H1 (cell line): ENCODE results near the gene GLRA2. TPM values are rescaled to one million over a fixed set of nuclear protein-coding genes. Genes with fewer than 3 reads are reported as not detected.

ENCODE experiments used
- CTCF ChIA-PET: fragments of 300-600 bp; sonication (Branson Sonifier 250); formaldehyde crosslinking; loops from one replicate; lab custom pipeline; 2021; ENCODE audit not compliant: partially characterized antibody; lab: Charles Lee
- POLR2A ChIA-PET: fragments of 300-600 bp; sonication (Branson Sonifier 250); formaldehyde crosslinking; loops from one replicate; lab custom pipeline; 2021; ENCODE audit warnings: inconsistent platforms; ENCODE audit not compliant: partially characterized antibody; lab: Charles Lee
- DNase-seq, 2 experiments: peaks; one replicate each; pipeline versions ENCODE4 v3.0.0 to v3.0.0-alpha.2; 2010 to 2022; ENCODE audit warnings: low spot score in 2 of 2, low read depth in 1 of 2, mixed read lengths in 1 of 2
- FAIRE-seq: peaks from 2 replicates; lab custom pipeline; 2011; peaks lifted over from hg19 to GRCh38; lab: Jason Lieb, UNC
- H2AFZ ChIP-seq: 2 replicates; pipeline ENCODE4 v1.8.1; 2012; ENCODE audit warnings: low read length, inconsistent platforms
- H2AK5ac ChIP-seq: 2 replicates; pipeline ENCODE4 v1.6.1; 2013; ENCODE audit warnings: low read depth, low read length
- H2BK120ac ChIP-seq: replicated peaks from 2 replicates; pipeline ENCODE3; 2013; ENCODE audit warnings: low read depth, low read length, inconsistent platforms
- H2BK12ac ChIP-seq: 2 replicates; pipeline ENCODE4 v1.6.1; 2013; ENCODE audit warnings: low read depth, low read length
- H2BK15ac ChIP-seq: 2 replicates; pipeline ENCODE4 v1.6.1; 2013; ENCODE audit warnings: low read length
- H2BK20ac ChIP-seq: 2 replicates; pipeline ENCODE4 v1.6.1; 2013; ENCODE audit warnings: low read length
- H2BK5ac ChIP-seq: 2 replicates; pipeline ENCODE4 v1.6.1; 2013; ENCODE audit warnings: low read depth, low read length
- H3K14ac ChIP-seq: 2 replicates; pipeline ENCODE4 v1.6.1; 2013; ENCODE audit warnings: inconsistent platforms; ENCODE audit not compliant: insufficient read length
- H3K18ac ChIP-seq: 2 replicates; pipeline ENCODE4 v1.6.1; 2013; ENCODE audit warnings: low read length; ENCODE audit errors: extremely low read depth
- H3K23ac ChIP-seq: 2 replicates; pipeline ENCODE4 v1.6.1; 2013; ENCODE audit warnings: inconsistent platforms; ENCODE audit not compliant: insufficient read length
- H3K23me2 ChIP-seq: 2 replicates; pipeline ENCODE4 v1.6.1; 2013; ENCODE audit warnings: low read depth, low read length
- H3K27ac ChIP-seq: 2 replicates; pipeline ENCODE4 v1.6.1; 2011; ENCODE audit warnings: low read depth, low read length, inconsistent platforms
- H3K27me3 ChIP-seq, 4 experiments: replicated peaks in 1 of 4; 1 replicate in 1 of 4; 2 replicates in 3 of 4; pipeline versions ENCODE4 v1.6.1 to v1.8.1; 2011 to 2013; ENCODE audit warnings: low read length in 3 of 4, mild to moderate bottlenecking in 3 of 4, inconsistent platforms in 2 of 4, mixed read lengths in 2 of 4, moderate library complexity in 1 of 4; ENCODE audit not compliant: control insufficient read depth in 3 of 4, insufficient read depth in 3 of 4; ENCODE audit errors: extremely low read depth in 1 of 4
- H3K36me3 ChIP-seq, 4 experiments: 2 replicates each; pipeline versions ENCODE4 v1.6.1 to v1.8.1; 2011 to 2013; ENCODE audit warnings: mild to moderate bottlenecking in 4 of 4, low read length in 3 of 4, moderate library complexity in 2 of 4, control low read depth in 1 of 4, inconsistent platforms in 1 of 4; ENCODE audit not compliant: insufficient read depth in 4 of 4, control insufficient read depth in 2 of 4
- H3K4ac ChIP-seq: replicated peaks from 2 replicates; pipeline ENCODE3; 2013; ENCODE audit warnings: low read length, low read depth, mixed read lengths, inconsistent platforms; ENCODE audit not compliant: insufficient read length
- H3K4me1 ChIP-seq, 4 experiments: replicated peaks in 1 of 4; 1 replicate in 1 of 4; 2 replicates in 3 of 4; pipeline versions ENCODE4 v1.6.1 to v1.8.1; 2011 to 2013; ENCODE audit warnings: low read length in 3 of 4, inconsistent platforms in 2 of 4, mixed read lengths in 1 of 4; ENCODE audit not compliant: insufficient read depth in 4 of 4, control insufficient read depth in 3 of 4
- H3K4me2 ChIP-seq, 2 experiments: 2 replicates each; pipeline versions ENCODE4 v1.6.1 to v1.8.1; 2011 to 2013; ENCODE audit warnings: low read depth in 2 of 2, low read length in 2 of 2, control low read depth in 1 of 2, inconsistent platforms in 1 of 2, mild to moderate bottlenecking in 1 of 2; ENCODE audit not compliant: insufficient read depth in 1 of 2
- H3K4me3 ChIP-seq, 4 experiments: fragments of 200-600, 300-600 bp in 1 of 4; sonication (generic), shearing (Covaris generic), sonication (Bioruptor Twin) in 1 of 4; 2 replicates each; pipeline versions ENCODE4 v1.5.1 to v1.8.1; 2011 to 2016; ENCODE audit warnings: low read length in 4 of 4, low read depth in 3 of 4, control low read depth in 2 of 4, inconsistent platforms in 2 of 4, mild to moderate bottlenecking in 2 of 4, mixed read lengths in 1 of 4, moderate library complexity in 1 of 4; ENCODE audit not compliant: insufficient read depth in 2 of 4; ENCODE audit errors: extremely low read depth in 1 of 4
- H3K56ac ChIP-seq: replicated peaks from 2 replicates; pipeline ENCODE3; 2013; ENCODE audit warnings: low read depth, mild to moderate bottlenecking, mixed read lengths, low read length, inconsistent platforms; ENCODE audit not compliant: insufficient read length
- H3K79me1 ChIP-seq: 2 replicates; pipeline ENCODE4 v1.6.1; 2013; ENCODE audit warnings: low read depth, low read length, control low read depth
- H3K79me2 ChIP-seq, 2 experiments: 2 replicates each; pipeline versions ENCODE4 v1.6.1 to v1.8.1; 2012 to 2013; ENCODE audit warnings: low read length in 2 of 2, mild to moderate bottlenecking in 2 of 2, inconsistent platforms in 1 of 2; ENCODE audit not compliant: insufficient read depth in 2 of 2, control insufficient read depth in 1 of 2
- H3K9ac ChIP-seq, 4 experiments: replicated peaks in 1 of 4; 1 replicate in 1 of 4; 2 replicates in 3 of 4; pipeline versions ENCODE4 v1.6.1 to v1.8.1; 2011 to 2013; ENCODE audit warnings: low read depth in 3 of 4, low read length in 3 of 4, control low read depth in 2 of 4, mild to moderate bottlenecking in 2 of 4, moderate library complexity in 2 of 4, inconsistent platforms in 1 of 4; ENCODE audit errors: extremely low read depth in 1 of 4
- H3K9me3 ChIP-seq, 2 experiments: 2 replicates each; pipeline versions ENCODE4 v1.6.1 to v1.8.1; 2012 to 2013; ENCODE audit warnings: mild to moderate bottlenecking in 2 of 2, moderate library complexity in 2 of 2, control low read depth in 1 of 2, inconsistent platforms in 1 of 2, low read depth in 1 of 2, low read length in 1 of 2, mixed read lengths in 1 of 2; ENCODE audit not compliant: insufficient read depth in 2 of 2
- H4K20me1 ChIP-seq, 2 experiments: replicated peaks in 1 of 2; 2 replicates each; pipeline versions ENCODE3 to v1.8.1; 2011 to 2013; ENCODE audit warnings: inconsistent platforms in 2 of 2, low read length in 2 of 2, mild to moderate bottlenecking in 1 of 2; ENCODE audit not compliant: insufficient read depth in 2 of 2, control insufficient read depth in 1 of 2
- H4K5ac ChIP-seq: 2 replicates; pipeline ENCODE4 v1.6.1; 2013; ENCODE audit warnings: low read length, low read depth, mixed read lengths, inconsistent platforms; ENCODE audit not compliant: insufficient read length
- H4K8ac ChIP-seq: 2 replicates; pipeline ENCODE4 v1.8.0; 2013; ENCODE audit warnings: mild to moderate bottlenecking, moderate library complexity, low read length, inconsistent platforms; ENCODE audit not compliant: insufficient read depth; ENCODE audit errors: extremely low read depth
- H4K91ac ChIP-seq: replicated peaks from 2 replicates; pipeline ENCODE3; 2013; ENCODE audit warnings: low read length, mixed read lengths, inconsistent platforms; ENCODE audit not compliant: insufficient read length
- ATF2 ChIP-seq: IDR thresholded peaks from 2 replicates; pipeline ENCODE4 v1.6.1; 2012; ENCODE audit warnings: low read length, inconsistent platforms
- CBX8 ChIP-seq: fragments of 300-800, 300-1000 bp; sonication (generic); IDR thresholded peaks from 2 replicates; pipeline ENCODE4 v1.7.1; 2016; ENCODE audit warnings: low read depth, low read length, borderline replicate concordance
- NANOG ChIP-seq: IDR thresholded peaks from 2 replicates; pipeline ENCODE4 v1.6.1; 2011; ENCODE audit warnings: low read length, low read depth, mild to moderate bottlenecking, inconsistent platforms; ENCODE audit not compliant: insufficient read depth, poor library complexity, severe bottlenecking
- NRF1 ChIP-seq: IDR thresholded peaks from 2 replicates; pipeline ENCODE4 v1.6.1; 2011; ENCODE audit warnings: mild to moderate bottlenecking, low read depth, low read length, improper control_type of control experiment
- RBBP5 ChIP-seq: IDR thresholded peaks from 2 replicates; pipeline ENCODE4 v1.7.1; 2012; ENCODE audit warnings: low read depth, mild to moderate bottlenecking, inconsistent platforms, low read length, moderate library complexity, borderline replicate concordance
- SP2 ChIP-seq: IDR thresholded peaks from 2 replicates; pipeline ENCODE4 v1.6.1; 2012; ENCODE audit warnings: mild to moderate bottlenecking, low read length, inconsistent platforms
- YY1 ChIP-seq: IDR thresholded peaks from 2 replicates; pipeline ENCODE4 v1.6.1; 2011; ENCODE audit warnings: low read depth, mild to moderate bottlenecking, low read length
- ZNF274 ChIP-seq: IDR thresholded peaks from 2 replicates; pipeline ENCODE4 v1.7.0; 2012; ENCODE audit warnings: low read length, borderline replicate concordance; ENCODE audit errors: extremely low read depth
- WGBS, 2 experiments: shearing (Covaris generic) in 1 of 2; methylation state at CpG; one replicate each; pipeline versions ENCODE4 v1.1.6 to v1.1.7; 2013 to 2015; ENCODE audit warnings: low lambda C conversion rate in 2 of 2, mixed read lengths in 2 of 2, inconsistent platforms in 1 of 2, low coverage in 1 of 2, missing lambda C conversion rate in 1 of 2; ENCODE audit not compliant: insufficient replicate concordance in 2 of 2, insufficient coverage in 1 of 2, insufficient read length in 1 of 2; ENCODE audit errors: extremely low coverage in 1 of 2, missing lambda C conversion rate in 1 of 2; 5-methylcytosine and 5-hydroxymethylcytosine counted together
- polyA plus RNA-seq, 7 experiments: library from polyadenylated mRNA; depleted of rRNA in 3 of 7; stranded (reverse) in 5 of 7; unstranded in 2 of 7; fragments of >200 nt in 5 of 7; fragments of 200-250 nt in 2 of 7; gene quantifications; 1 replicate in 5 of 7; 2 replicates in 1 of 7; 4 replicates in 1 of 7; pipeline versions ENCODE4 v1.2.1 to v1.2.3, GENCODE V29; 2011 to 2013; ENCODE audit warnings: missing spikeins in 2 of 7, mixed read lengths in 2 of 7
- total RNA-seq: library from RNA; stranded (reverse); fragmentation: NEBNext Ultra II Directional; extraction: Animal tissue kit (Norgen Biotek cat#: 25700); gene quantifications from 2 replicates; pipeline ENCODE4 v1.2.1, GENCODE V29; 2021

Gene GLRA2
- total and polyA plus RNA-seq, 2 of the 8 experiments (the other 6 are each of a cell fraction or from before 2014, with no cell fraction given), result not detected

GRCh38 chrX:14489437-14489836 lies 39.9 kb upstream of the GLRA2 start:
- POLR2A ChIA-PET, result no interaction called here
- Histone ChIP-seq H3K23ac (no peak overlapping the region), H4K20me1 (no peaks in the 10 kb centered on the region), H3K56ac (no peak overlapping the region), H2BK5ac (no peak overlapping the region), H3K9me3 (no peaks in the 10 kb centered on the region), H3K9ac (no peak overlapping the region), H4K91ac (no peak overlapping the region), H2BK15ac (no peak overlapping the region), H3K18ac (no peak overlapping the region), H2BK20ac (no peak overlapping the region), H3K79me1 (no peaks in the 10 kb centered on the region), H3K4me3 (no peak overlapping the region), H4K8ac (no peak overlapping the region), H3K4me2 (no peak overlapping the region), H2BK12ac (no peak overlapping the region), H3K4me1 (no peaks in the 10 kb centered on the region), H3K27me3 (no peaks in the 10 kb centered on the region), H3K79me2 (no peaks in the 10 kb centered on the region), H2AFZ (peak overlapping the region; percentile 81), H2BK120ac (no peak overlapping the region), H3K14ac (no peak overlapping the region), H3K23me2 (no peaks in the 10 kb centered on the region), H2AK5ac (no peak overlapping the region), H3K4ac (no peak overlapping the region), H4K5ac (no peak overlapping the region), H3K27ac (no peak overlapping the region), H3K36me3 (no peaks in the 10 kb centered on the region)
- DNase-seq, result no peak
- CTCF ChIA-PET, result no interaction called here
- TF ChIP-seq ATF2 (no peak), CBX8 (no peak), RBBP5 (no peak), NANOG (no peak), YY1 (no peak), NRF1 (no peak), ZNF274 (no peak), SP2 (no peak)
- FAIRE-seq, result no peak
- WGBS, 2 experiments, result 93% methylated on average over 7 of the region's 8 CpGs; no CpG with 5 or more reads in 1 of the 2 experiments
